GM12864 (cell line): Measurements from ENCODE around the gene CLDN14.

ENCODE experiments used
- DNase-seq: peaks from one replicate; pipeline ENCODE4 v3.0.0-alpha.2; 2011; ENCODE audit warnings: low read depth
- H3K4me3 ChIP-seq: 2 replicates; pipeline ENCODE4 v1.5.1; 2011; ENCODE audit warnings: mild to moderate bottlenecking, low read depth, low read length, control low read depth
- TF ChIP-seq, protein P1 (sequence below): IDR thresholded peaks from 2 replicates; pipeline ENCODE4 v1.5.1; 2011; ENCODE audit warnings: low read depth, mild to moderate bottlenecking, moderate library complexity, low read length, control low read depth, inconsistent platforms; ENCODE audit errors: missing control alignments

The CLDN14 gene

GRCh38 chr21:36464590-36464989, 15.3 kb downstream of the CLDN14 start:
- H3K4me3 ChIP-seq: no peak overlapping the region
- DNase-seq: no peak
- TF ChIP-seq, protein P1, sequence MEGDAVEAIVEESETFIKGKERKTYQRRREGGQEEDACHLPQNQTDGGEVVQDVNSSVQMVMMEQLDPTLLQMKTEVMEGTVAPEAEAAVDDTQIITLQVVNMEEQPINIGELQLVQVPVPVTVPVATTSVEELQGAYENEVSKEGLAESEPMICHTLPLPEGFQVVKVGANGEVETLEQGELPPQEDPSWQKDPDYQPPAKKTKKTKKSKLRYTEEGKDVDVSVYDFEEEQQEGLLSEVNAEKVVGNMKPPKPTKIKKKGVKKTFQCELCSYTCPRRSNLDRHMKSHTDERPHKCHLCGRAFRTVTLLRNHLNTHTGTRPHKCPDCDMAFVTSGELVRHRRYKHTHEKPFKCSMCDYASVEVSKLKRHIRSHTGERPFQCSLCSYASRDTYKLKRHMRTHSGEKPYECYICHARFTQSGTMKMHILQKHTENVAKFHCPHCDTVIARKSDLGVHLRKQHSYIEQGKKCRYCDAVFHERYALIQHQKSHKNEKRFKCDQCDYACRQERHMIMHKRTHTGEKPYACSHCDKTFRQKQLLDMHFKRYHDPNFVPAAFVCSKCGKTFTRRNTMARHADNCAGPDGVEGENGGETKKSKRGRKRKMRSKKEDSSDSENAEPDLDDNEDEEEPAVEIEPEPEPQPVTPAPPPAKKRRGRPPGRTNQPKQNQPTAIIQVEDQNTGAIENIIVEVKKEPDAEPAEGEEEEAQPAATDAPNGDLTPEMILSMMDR: no peak

DNA sequence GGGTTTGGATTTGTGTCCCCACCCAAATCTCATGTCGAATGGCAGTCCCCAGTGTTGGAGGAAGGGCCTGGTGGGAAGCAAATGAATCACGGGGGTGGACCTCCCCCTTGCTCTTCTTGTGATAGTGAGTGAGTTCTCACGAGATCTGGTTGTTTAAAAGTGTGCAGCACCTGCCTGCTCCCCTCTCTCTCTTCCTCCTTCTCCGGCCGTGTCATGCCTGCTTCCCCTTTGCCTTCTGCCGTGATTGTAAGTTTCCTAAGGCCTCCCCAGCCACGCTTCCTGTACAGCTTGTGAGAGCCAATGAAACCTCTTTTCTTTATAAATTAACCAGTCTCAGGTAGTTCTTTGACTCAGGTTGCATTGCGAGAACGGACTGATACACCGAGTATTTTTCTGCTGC, 15.9 kb downstream of the CLDN14 start:
- no peak for DNase-seq
- no peak overlapping the region for H3K4me3 ChIP-seq
- TF ChIP-seq, protein P1: no peak

DNA sequence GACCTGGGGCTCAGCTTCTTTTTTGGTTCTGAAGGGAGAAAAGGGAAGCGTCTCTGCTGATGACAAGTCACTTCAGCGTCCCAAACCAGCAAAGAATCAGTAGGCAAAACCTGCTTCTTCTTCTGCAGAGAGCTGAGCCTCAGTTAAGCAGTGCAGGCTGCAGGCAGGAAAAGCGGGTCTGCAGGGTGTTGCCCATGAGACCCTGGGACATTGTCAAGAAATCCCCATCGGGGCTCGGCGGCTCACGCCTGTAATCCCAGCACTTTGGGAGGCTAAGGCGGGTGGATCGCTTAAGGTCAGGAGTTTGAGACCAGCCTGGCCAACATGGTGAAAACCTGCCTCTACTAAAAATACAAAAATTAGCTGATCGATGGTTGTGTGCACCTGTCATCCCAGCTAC, 16.7 kb downstream of the CLDN14 start:
- no peak overlapping the region for H3K4me3 ChIP-seq
- DNase-seq: no peak
- TF ChIP-seq, protein P1: no peak

DNA sequence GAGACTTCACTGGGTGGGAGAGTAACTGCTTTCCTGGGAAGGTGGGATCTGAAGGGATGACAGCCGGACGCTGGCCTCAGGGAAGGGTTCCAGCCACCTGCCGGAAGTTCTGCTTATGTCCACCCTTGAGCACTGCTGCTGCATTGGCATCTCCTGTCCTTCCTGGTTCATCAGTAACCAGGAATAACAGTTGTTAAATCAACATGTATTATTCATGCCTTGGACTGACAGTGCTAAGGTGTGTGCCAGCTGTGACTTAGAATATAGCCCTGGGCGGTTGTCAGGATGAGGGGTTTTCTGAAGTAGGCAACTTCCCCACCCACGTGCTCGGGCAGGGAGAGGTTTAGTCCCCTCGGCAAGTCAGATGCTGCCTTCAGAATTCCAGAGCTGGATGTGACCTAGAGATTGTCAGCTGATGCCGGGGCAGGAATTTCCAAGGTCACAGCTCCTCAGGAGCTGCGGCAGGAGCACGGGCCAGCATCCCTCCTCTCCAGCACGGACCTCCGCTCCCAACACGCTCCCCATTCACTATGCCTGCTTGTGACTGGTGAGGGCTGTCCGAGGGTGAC, 17.9 kb downstream of the CLDN14 start:
- H3K4me3 ChIP-seq: no peak overlapping the region
- no peak for DNase-seq
- TF ChIP-seq, protein P1: no peak

DNA sequence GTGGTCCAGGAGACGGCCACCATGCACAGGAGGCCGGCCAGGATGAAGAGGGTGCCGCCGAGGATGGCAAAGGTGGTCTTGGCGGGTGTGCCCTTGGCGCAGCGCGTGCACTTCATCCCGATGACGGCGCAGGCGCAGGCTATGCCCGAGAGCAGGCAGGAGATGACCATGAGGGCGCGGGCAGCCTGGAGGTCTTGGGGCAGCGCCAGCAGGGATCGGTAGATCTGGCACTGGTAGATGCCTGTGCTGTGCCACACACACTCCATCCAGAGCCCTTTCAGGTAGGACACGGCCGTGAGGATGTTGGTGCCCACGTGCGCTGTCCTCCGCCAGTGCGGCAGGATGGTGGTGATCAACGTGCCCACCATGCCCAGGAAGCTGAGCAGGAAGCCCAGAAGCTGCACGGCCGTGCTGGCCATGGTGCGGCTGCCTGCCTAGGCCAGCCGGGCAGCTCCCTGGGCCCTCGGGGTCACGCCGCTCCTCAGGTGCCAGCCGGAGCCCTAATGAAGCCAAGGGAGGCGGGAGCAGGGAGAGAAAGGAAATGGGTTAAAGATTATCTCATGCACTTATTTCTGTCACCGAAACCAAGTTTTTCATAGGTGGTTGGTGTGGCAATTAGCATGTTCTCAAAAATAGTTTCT, 18.5 kb downstream of the CLDN14 start:
- no peak for DNase-seq
- H3K4me3 ChIP-seq: no peak overlapping the region
- TF ChIP-seq, protein P1: no peak

DNA sequence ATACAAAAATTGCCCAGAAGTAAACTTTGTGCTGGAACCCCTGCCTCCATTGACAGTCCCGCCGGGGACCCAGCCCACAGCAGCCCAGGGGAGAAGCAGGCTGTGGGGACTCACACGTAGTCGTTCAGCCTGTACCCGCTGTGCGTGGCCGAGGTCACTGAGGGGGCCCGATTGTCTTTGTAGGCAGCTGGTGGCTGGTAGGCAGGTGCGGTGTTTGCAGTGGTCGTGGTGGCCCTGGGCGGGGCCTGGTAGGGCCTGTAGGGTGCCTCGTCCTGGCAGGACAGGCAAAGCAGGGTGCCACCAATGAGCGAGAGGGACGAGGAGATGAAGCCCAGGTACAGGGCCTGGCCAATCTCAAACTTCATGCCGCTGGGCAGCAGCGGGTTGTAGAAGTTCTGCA, 19.1 kb downstream of the CLDN14 start:
- no peak overlapping the region for H3K4me3 ChIP-seq
- DNase-seq: no peak
- TF ChIP-seq, protein P1: no peak

- TF ChIP-seq, protein P1: no peak
- no peak for DNase-seq
- no peak overlapping the region for H3K4me3 ChIP-seq
Observed at GRCh38 chr21:36459098-36459497, 20.8 kb downstream of the CLDN14 start.
